ENCODE measurements around the gene NFKBIB.
"Not testable (repeated sequence)": the region's sequence is repeated elsewhere in the genome, so short reads cannot be mapped to it uniquely, and the experiment has no call there.

The NFKBIB gene

DNA sequence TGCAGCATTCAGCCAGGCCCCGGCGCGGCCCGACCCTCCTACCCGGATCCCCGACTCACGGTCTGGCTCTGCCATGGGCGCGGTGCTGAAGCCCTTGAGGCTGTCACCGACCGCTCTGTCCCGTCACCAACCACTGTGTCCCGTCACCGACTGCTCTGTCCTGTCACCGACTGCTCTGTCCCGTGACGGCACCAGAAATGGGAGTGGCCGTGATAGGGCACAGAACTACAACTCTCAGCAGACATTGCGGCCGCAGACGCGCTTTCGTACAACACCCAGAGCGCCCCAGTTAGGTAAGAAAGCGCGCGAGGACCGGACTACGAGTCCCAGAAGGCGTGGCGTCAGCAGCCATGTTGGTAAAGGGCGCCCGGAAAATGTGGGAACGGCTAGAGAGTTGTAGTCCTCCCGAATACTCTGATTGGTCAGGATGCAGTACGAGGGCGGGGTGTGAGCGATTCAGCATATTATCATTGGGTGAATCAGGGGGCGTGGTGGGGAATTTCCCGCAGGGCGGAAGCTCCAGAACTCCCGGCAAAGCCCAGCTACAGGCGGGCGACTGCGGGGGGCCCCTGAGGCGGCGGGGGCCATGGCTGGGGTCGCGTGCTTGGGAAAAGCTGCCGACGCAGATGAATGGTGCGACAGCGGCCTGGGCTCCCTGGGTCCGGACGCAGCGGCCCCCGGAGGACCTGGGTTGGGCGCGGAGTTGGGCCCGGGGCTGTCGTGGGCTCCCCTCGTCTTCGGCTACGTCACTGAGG lies at the start of gene NFKBIB, which contains the start of gene SIRT2:
NFKBIB (plus strand) TSS at position 523 of the 755 bp plus-strand sequence; CDS start at position 587, 64 bp downstream.
SIRT2 (minus strand) TSS at position 172 of the 755 bp plus-strand sequence; CDS start at position 75, 97 bp downstream.
- peak; percentile 99 for DNase-seq
- in situ Hi-C loops (cut with HindIII; ENCODE audit: low pct_ligation_motif_present, low pct_unique_long_range_greater_than_20kb, low sequenced_read_pairs) = no loop called here

GRCh38 chr19:38850436-38850975 lies 49.3 kb upstream of the NFKBIB start:
- in situ Hi-C loops (cut with HindIII; ENCODE audit: low pct_ligation_motif_present, low pct_unique_long_range_greater_than_20kb, low sequenced_read_pairs) = no loop called here
- DNase-seq = peak; percentile 99

GRCh38 chr19:38850976-38851621 lies 48.7 kb upstream of the NFKBIB start:
- DNase-seq = no peak
- in situ Hi-C loops (cut with HindIII; ENCODE audit: low pct_ligation_motif_present, low pct_unique_long_range_greater_than_20kb, low sequenced_read_pairs) = no loop called here

GRCh38 chr19:38851622-38852230 lies 48.0 kb upstream of the NFKBIB start:
- in situ Hi-C loops (cut with HindIII; ENCODE audit: low pct_ligation_motif_present, low pct_unique_long_range_greater_than_20kb, low sequenced_read_pairs) = no loop called here
- DNase-seq = peak; percentile 90

GRCh38 chr19:38852231-38853044 lies 47.3 kb upstream of the NFKBIB start:
- in situ Hi-C loops (cut with HindIII; ENCODE audit: low pct_ligation_motif_present, low pct_unique_long_range_greater_than_20kb, low sequenced_read_pairs) = no loop called here
- peak; percentile 69 for DNase-seq

DNA sequence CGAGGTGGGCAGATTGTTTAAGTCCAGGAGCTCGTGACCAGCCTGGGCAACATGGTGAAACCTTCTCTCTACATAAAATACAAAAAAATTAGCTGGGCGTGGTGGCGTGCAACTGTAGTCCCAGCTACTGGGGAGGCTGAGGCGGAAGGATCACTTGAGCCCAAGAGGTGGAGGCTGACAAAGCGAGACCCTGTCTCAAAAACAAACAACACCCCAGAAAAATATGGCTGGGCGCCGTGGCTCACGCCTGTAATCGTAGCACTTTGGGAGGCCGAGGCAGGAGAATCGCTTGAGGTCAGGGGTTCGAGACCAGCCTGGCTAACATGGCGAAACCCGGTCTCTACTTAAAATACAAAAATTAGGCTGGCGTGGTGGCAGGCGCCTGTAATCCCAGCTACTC lies 46.6 kb upstream of the NFKBIB start:
- DNase-seq = no peak
- in situ Hi-C loops (cut with HindIII; ENCODE audit: low pct_ligation_motif_present, low pct_unique_long_range_greater_than_20kb, low sequenced_read_pairs) = no loop called here

DNA sequence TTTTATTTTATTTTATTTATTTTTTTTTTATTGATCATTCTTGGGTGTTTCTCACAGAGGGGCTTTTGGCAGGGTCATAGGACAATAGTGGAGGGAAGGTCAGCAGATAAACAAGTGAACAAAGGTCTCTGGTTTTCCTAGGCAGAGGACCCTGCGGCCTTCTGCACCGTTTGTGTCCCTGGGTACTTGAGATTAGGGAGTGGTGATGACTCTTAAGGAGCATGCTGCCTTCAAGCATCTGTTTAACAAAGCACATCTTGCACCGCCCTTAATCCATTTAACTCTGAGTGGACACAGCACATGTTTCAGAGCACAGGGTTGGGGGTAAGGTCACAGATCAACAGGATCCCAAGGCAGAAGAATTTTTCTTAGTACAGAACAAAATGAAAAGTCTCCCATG lies 44.8 kb upstream of the NFKBIB start:
- DNase-seq; in situ Hi-C loops (cut with HindIII; ENCODE audit: low pct_ligation_motif_present, low pct_unique_long_range_greater_than_20kb, low sequenced_read_pairs): not testable (repeated sequence)

DNA sequence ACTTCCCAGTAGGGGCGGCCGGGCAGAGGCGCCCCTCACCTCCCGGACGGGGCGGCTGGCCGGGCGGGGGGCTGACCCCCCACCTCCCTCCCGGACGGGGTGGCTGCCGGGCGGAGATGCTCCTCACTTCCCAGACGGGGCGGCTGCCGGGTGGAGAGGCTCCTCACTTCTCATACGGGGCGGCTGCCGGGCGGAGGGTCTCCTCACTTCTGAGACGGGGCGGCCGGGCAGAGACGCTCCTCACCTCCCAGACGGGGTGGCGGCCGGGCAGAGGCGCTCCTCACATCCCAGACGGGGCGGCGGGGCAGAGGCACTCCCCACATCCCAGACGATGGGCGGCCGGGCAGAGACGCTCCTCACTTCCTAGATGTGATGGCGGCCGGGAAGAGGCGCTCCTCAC lies 44.0 kb upstream of the NFKBIB start:
- in situ Hi-C loops (cut with HindIII; ENCODE audit: low pct_ligation_motif_present, low pct_unique_long_range_greater_than_20kb, low sequenced_read_pairs); DNase-seq: not testable (repeated sequence)

- DNase-seq = no peak
Measured at GRCh38 chr19:38856813-38857212, 43.0 kb upstream of the NFKBIB start.

DNA sequence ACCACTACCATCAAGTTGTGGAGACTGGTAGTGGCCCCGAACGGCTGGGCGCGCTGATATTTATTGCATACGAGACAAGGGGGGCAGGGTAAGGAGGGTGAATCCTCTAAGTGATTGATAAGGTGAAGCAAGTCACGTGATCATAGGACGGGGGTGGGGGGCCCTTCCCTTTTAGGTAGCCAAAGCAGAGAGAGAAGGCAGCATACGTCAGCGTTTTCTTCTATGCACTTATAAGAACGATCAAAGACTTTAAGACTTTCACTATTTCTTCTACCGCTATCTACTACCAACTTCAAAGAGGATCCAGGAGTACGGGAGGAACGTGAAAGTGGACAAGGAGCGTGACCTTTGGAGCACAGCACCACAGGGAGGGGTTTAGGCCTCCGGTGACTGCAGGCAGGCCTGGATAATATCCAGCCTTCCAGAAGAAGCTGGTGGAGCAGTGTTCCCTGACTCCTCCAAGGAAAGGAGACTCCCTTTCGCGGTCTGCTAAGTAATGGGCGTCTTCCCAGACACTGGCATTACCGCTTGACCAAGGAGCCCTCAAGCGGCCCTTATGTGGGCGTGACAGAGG lies 40.1 kb upstream of the NFKBIB start:
- in situ Hi-C loops (cut with HindIII; ENCODE audit: low pct_ligation_motif_present, low pct_unique_long_range_greater_than_20kb, low sequenced_read_pairs); DNase-seq: not testable (repeated sequence)

More at GRCh38 chr19:38856813-38857212, 43.0 kb upstream of the NFKBIB start:
- in situ Hi-C loops (cut with HindIII; ENCODE audit: low pct_ligation_motif_present, low pct_unique_long_range_greater_than_20kb, low sequenced_read_pairs) = no loop called here

- no peak for DNase-seq
- in situ Hi-C loops (cut with HindIII; ENCODE audit: low pct_ligation_motif_present, low pct_unique_long_range_greater_than_20kb, low sequenced_read_pairs) = no loop called here
Measured at GRCh38 chr19:38861368-38861767, 38.4 kb upstream of the NFKBIB start.

- no peak for DNase-seq
- in situ Hi-C loops (cut with HindIII; ENCODE audit: low pct_ligation_motif_present, low pct_unique_long_range_greater_than_20kb, low sequenced_read_pairs) = no loop called here
Measured at GRCh38 chr19:38862321-38863059, 37.3 kb upstream of the NFKBIB start.

DNA sequence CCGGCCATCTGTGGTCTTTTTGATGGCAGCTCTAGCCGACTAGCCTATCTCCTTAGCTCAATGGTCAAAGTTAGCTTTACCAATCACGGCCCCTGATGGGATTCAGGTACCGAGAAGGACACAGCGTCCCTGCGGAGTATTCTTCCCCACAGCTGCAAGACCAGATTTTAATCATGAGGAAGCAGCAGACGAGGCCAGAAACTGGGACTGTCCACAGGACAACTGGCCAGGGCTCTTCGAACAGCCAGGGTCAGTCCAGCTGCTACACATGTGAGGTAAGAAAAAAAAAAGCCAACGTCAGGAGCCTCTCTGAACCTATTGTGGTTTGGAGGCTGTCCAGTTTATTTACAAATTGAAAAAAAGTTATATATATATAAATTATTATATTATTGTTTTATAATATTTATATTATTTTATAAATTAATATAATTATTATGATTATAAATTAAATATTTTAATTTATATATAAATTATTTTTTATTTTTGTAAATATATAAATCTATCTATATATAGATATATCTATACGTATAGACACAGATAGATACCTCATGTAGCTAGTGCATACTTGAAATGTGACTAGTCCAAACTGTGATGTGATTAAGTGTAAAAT lies 32.5 kb upstream of the NFKBIB start:
- in situ Hi-C loops (cut with HindIII; ENCODE audit: low pct_ligation_motif_present, low pct_unique_long_range_greater_than_20kb, low sequenced_read_pairs) = no loop called here
- DNase-seq = no peak

GRCh38 chr19:38868551-38868950 lies 31.2 kb upstream of the NFKBIB start:
- in situ Hi-C loops (cut with HindIII; ENCODE audit: low pct_ligation_motif_present, low pct_unique_long_range_greater_than_20kb, low sequenced_read_pairs) = no loop called here
- no peak for DNase-seq

DNA sequence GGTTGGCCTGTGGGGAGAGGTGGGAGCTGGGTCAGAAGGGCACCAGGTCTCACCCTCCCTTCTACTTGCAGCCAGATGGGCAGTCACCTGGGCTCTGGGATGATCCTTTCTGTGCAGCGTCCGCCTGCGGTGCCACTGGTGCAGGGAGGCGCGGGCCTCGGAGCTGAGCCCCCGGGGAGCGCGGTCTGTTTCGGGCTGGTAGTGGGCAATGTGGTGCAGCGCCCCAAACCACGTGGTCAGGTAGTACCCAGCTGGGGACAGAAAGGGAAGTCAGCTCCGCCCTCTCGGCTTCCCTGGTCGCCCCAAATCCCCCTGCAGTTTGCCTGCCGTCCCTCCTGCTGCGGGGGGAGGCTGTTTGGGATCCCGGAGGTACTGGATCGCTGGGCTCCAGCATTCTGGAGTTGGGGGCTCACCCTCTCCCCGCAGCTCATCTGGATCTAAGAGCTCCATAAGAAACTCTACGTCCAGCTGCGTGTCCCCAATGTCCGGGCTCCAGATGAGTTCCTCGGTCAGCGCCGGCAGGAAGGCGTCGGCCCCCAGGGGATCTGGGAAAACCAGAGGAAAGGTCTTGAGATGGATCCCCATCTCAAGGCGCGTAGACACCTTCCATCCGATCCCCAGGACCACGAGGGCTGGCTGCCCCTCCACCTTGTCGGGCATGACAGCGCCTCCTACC lies 30.5 kb upstream of the NFKBIB start:
- in situ Hi-C loops (cut with HindIII; ENCODE audit: low pct_ligation_motif_present, low pct_unique_long_range_greater_than_20kb, low sequenced_read_pairs) = no loop called here
- no peak for DNase-seq

DNA sequence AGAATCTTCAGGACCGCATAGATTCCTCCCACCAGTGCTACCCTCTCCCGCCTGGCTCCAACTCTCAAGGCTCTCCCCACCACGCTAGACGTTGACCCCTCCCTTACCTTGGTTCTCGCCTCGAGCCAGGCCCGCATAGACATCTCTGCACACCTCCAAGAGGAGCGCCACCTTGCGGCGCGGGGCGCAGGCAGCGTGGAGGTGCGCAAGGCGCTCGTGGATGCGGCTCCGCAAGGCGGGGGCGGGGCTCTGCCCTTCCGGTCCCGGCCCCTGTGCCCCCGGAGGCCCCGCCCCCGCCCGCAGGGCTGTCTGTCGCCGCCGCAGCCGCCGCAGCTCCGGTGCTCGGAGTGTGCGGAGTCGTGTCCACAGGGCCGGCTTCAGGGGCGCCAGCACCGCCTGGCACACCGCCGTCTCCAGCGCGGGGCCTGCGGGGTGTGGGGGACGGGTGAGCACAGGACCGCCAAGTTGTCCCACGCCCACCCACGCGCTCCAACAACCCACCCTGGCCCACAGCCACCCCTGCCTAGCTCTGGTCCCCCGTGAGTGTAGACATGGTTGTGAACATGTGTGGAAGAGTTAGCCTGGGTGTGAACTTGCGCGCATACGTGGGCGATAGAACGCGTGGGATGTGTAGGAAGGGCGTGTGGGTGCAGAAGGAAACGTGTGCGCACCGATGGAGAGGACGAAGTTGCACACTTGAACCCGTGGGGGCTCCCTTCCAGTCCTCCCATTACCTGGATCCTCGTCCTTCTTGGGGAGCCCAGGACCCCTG lies 29.7 kb upstream of the NFKBIB start:
- in situ Hi-C loops (cut with HindIII; ENCODE audit: low pct_ligation_motif_present, low pct_unique_long_range_greater_than_20kb, low sequenced_read_pairs) = no loop called here
- DNase-seq = peak; percentile 69
